Tongue (tissue), 2 donors: Measurements from ENCODE around the gene MOB3B. TPM values are rescaled to one million over a fixed set of nuclear protein-coding genes. Genes with fewer than 3 reads are reported as not detected.
"Not testable (repeated sequence)": the region's sequence is repeated elsewhere in the genome, so short reads cannot be mapped to it uniquely, and the experiment has no call there.

Experiments used
- DNase-seq: peaks from one replicate; pipeline ENCODE4 v3.0.0-alpha.2; 2015
- total RNA-seq: library from RNA; depleted of rRNA; stranded (reverse); fragments of >200 nt; gene quantifications from one replicate; pipeline ENCODE4 v1.2.3, GENCODE V29; 2014

Gene MOB3B
- total RNA-seq, 1 donor from 2014 or later = 4.2 TPM

- DNase-seq = no peak
Observed at GRCh38 chr9:27518006-27518405, 11.6 kb downstream of the MOB3B start.

GRCh38 chr9:27514551-27514950 is 15.1 kb downstream of the MOB3B start:
- DNase-seq = peak; percentile 88

GRCh38 chr9:27511771-27512170 is 17.8 kb downstream of the MOB3B start:
- DNase-seq = no peak

- no peak for DNase-seq
Observed at GRCh38 chr9:27510780-27511179, 18.8 kb downstream of the MOB3B start.

- no peak for DNase-seq
Observed at GRCh38 chr9:27506981-27507380, 22.6 kb downstream of the MOB3B start.

GRCh38 chr9:27505744-27506161 is 23.9 kb downstream of the MOB3B start:
- no peak for DNase-seq

GRCh38 chr9:27504259-27504658 is 25.4 kb downstream of the MOB3B start:
- DNase-seq = no peak

GRCh38 chr9:27503623-27504022 is 26.0 kb downstream of the MOB3B start:
- DNase-seq = no peak

- DNase-seq = not testable (repeated sequence)
Observed at GRCh38 chr9:27500902-27501301, 28.7 kb downstream of the MOB3B start.

GRCh38 chr9:27499451-27499850 is 30.2 kb downstream of the MOB3B start:
- no peak for DNase-seq

GRCh38 chr9:27497883-27498417 is 31.7 kb downstream of the MOB3B start:
- DNase-seq = peak; percentile 36

GRCh38 chr9:27496135-27496504 is 33.5 kb downstream of the MOB3B start:
- DNase-seq = no peak

- DNase-seq = no peak
Observed at GRCh38 chr9:27495480-27496134, 34.0 kb downstream of the MOB3B start.

- no peak for DNase-seq
Observed at GRCh38 chr9:27491154-27491553, 38.5 kb downstream of the MOB3B start.

GRCh38 chr9:27489087-27489876 is 40.3 kb downstream of the MOB3B start:
- peak; percentile 49 for DNase-seq

- DNase-seq = no peak
Observed at GRCh38 chr9:27487927-27488326, 41.7 kb downstream of the MOB3B start.

- DNase-seq = no peak
Observed at GRCh38 chr9:27487128-27487640, 42.4 kb downstream of the MOB3B start.

- no peak for DNase-seq
Observed at GRCh38 chr9:27485158-27485557, 44.5 kb downstream of the MOB3B start.

GRCh38 chr9:27483576-27483975 is 46.0 kb downstream of the MOB3B start:
- no peak for DNase-seq

GRCh38 chr9:27482709-27483108 is 46.9 kb downstream of the MOB3B start:
- no peak for DNase-seq

GRCh38 chr9:27478322-27478721 is 51.3 kb downstream of the MOB3B start:
- DNase-seq = no peak

- no peak for DNase-seq
Observed at GRCh38 chr9:27476870-27477515, 52.6 kb downstream of the MOB3B start.

GRCh38 chr9:27475057-27475595 is 54.5 kb downstream of the MOB3B start:
- no peak for DNase-seq
